SK-N-SH (cell line): ENCODE results near the gene TAS2R38. TPM values are rescaled to one million over a fixed set of nuclear protein-coding genes. Genes with fewer than 3 reads are reported as not detected.

ENCODE experiments used
- CTCF ChIA-PET: fragments of 300-600, 350-600 bp; formaldehyde crosslinking; extraction: SDS; loops from one replicate; lab custom pipeline; 2021; lab: Yijun Ruan, JAX
- POLR2A ChIA-PET: fragments of 350-600 bp; sonication (Branson Sonifier 250); formaldehyde crosslinking; extraction: SDS; loops from one replicate; lab custom pipeline; 2020; ENCODE audit warnings: antibody characterized with exemption, inconsistent platforms; lab: Yijun Ruan, JAX
- DNase-seq: peaks from one replicate; pipeline ENCODE4 v3.0.0; 2012
- H2AFZ ChIP-seq: fragments of 200-600 bp; sonication (generic); 2 replicates; pipeline ENCODE4 v1.8.1; 2016; ENCODE audit warnings: antibody characterized with exemption, mild to moderate bottlenecking, low read depth
- H3F3A ChIP-seq: fragments of 200-600 bp; sonication (generic); replicated peaks from 2 replicates; pipeline ENCODE3; 2016; ENCODE audit warnings: antibody characterized with exemption, mild to moderate bottlenecking; ENCODE audit not compliant: insufficient read depth
- H3K27ac ChIP-seq, 2 experiments: fragments of 200-500 bp in 1 of 2; fragments of 200-600 bp in 1 of 2; sonication (Bioruptor generic) in 1 of 2; sonication (generic), shearing (Covaris generic) in 1 of 2; 2 replicates each; pipeline versions ENCODE4 v1.5.1 to v1.6.1; 2014 to 2016; ENCODE audit warnings: low read depth in 2 of 2, inconsistent platforms in 1 of 2, low read length in 1 of 2, mild to moderate bottlenecking in 1 of 2, mixed read lengths in 1 of 2
- H3K27me3 ChIP-seq: fragments of 200-600 bp; sonication (generic), shearing (Covaris generic); 2 replicates; pipeline ENCODE4 v1.6.1; 2016; ENCODE audit warnings: mixed run types; ENCODE audit not compliant: insufficient read depth
- H3K36me3 ChIP-seq, 2 experiments: fragments of 200-500 bp in 1 of 2; fragments of 200-600 bp in 1 of 2; sonication (Bioruptor generic) in 1 of 2; sonication (generic) in 1 of 2; replicated peaks in 1 of 2; 2 replicates each; pipeline versions ENCODE3 to v1.5.1; 2014 to 2016; ENCODE audit warnings: low read length in 1 of 2, mild to moderate bottlenecking in 1 of 2; ENCODE audit not compliant: insufficient read depth in 2 of 2, control insufficient read depth in 1 of 2
- H3K4me1 ChIP-seq, 2 experiments: fragments of 200-500 bp in 1 of 2; fragments of 200-600 bp in 1 of 2; sonication (Bioruptor generic) in 1 of 2; sonication (generic), shearing (Covaris generic) in 1 of 2; 2 replicates each; pipeline versions ENCODE4 v1.5.1 to v1.6.1; 2014 to 2016; ENCODE audit warnings: low read depth in 1 of 2, low read length in 1 of 2, mixed run types in 1 of 2; ENCODE audit not compliant: insufficient read depth in 2 of 2, control insufficient read depth in 1 of 2
- H3K4me2 ChIP-seq: fragments of 200-600 bp; sonication (generic), shearing (Covaris generic); 2 replicates; pipeline ENCODE4 v1.6.1; 2017; ENCODE audit warnings: mixed run types
- H3K4me3 ChIP-seq, 2 experiments: fragments of 200-500 bp in 1 of 2; fragments of 200-600 bp in 1 of 2; sonication (Bioruptor generic) in 1 of 2; sonication (generic), shearing (Covaris generic) in 1 of 2; 2 replicates each; pipeline versions ENCODE4 v1.5.1 to v1.8.1; 2014 to 2016; ENCODE audit warnings: low read depth in 2 of 2, inconsistent platforms in 1 of 2, low read length in 1 of 2, mild to moderate bottlenecking in 1 of 2, mixed read lengths in 1 of 2, moderate library complexity in 1 of 2
- H3K79me2 ChIP-seq: fragments of 200-600 bp; sonication (generic); 2 replicates; pipeline ENCODE4 v1.8.1; 2017; ENCODE audit warnings: mild to moderate bottlenecking; ENCODE audit not compliant: insufficient read depth
- H3K9ac ChIP-seq: fragments of 200-600 bp; sonication (generic); 2 replicates; pipeline ENCODE4 v1.6.1; 2017; ENCODE audit warnings: mixed run types
- H3K9me2 ChIP-seq: fragments of 200-600 bp; sonication (generic); 2 replicates; pipeline ENCODE4 v1.6.1; 2017; ENCODE audit warnings: mixed run types
- H3K9me3 ChIP-seq: fragments of 200-600 bp; sonication (generic); 2 replicates; pipeline ENCODE4 v1.6.1; 2017; ENCODE audit warnings: mixed run types, mild to moderate bottlenecking, moderate library complexity
- H4K20me1 ChIP-seq: fragments of 200-600 bp; sonication (generic); 2 replicates; pipeline ENCODE4 v1.6.1; 2017; ENCODE audit warnings: mild to moderate bottlenecking, mixed run types; ENCODE audit not compliant: insufficient read depth
- FOSL2 ChIP-seq: IDR thresholded peaks from 2 replicates; pipeline ENCODE4 v1.4.0; 2012; ENCODE audit warnings: low read depth, mild to moderate bottlenecking, moderate library complexity, borderline replicate concordance
- MEF2A ChIP-seq: IDR thresholded peaks from 2 replicates; pipeline ENCODE4 v1.4.0; 2012; ENCODE audit warnings: low read depth, borderline replicate concordance
- NRF1 ChIP-seq: IDR thresholded peaks from 2 replicates; pipeline ENCODE4 v1.6.1; 2012; ENCODE audit warnings: low read depth, mild to moderate bottlenecking, low read length
- RFX5 ChIP-seq: IDR thresholded peaks from 2 replicates; pipeline ENCODE4 v1.6.1; 2012; ENCODE audit warnings: mild to moderate bottlenecking, improper control_type of control experiment, low read length
- SIN3A ChIP-seq: IDR thresholded peaks from 2 replicates; pipeline ENCODE4 v1.6.1; 2012; ENCODE audit warnings: low read depth, mild to moderate bottlenecking, low read length, moderate library complexity, borderline replicate concordance
- WGBS: methylation state at CpG from one replicate; pipeline ENCODE4 v1.1.6; 2017; ENCODE audit warnings: low lambda C conversion rate; 5-methylcytosine and 5-hydroxymethylcytosine counted together
- polyA plus RNA-seq, 3 experiments: library from polyadenylated mRNA; depleted of rRNA; stranded (reverse); fragments of >200 nt; gene quantifications; 2 replicates each; pipeline ENCODE4 v1.2.3, GENCODE V29; 2012
- TF ChIP-seq, protein P1 (sequence below): fragments of 150-350 bp; IDR thresholded peaks from 2 replicates; pipeline ENCODE4 v1.6.1; 2017; ENCODE audit warnings: antibody characterized with exemption, low read length, low read depth, borderline replicate concordance
- TF ChIP-seq, protein P2 (sequence below): fragments of 150-350 bp; IDR thresholded peaks from 2 replicates; pipeline ENCODE4 v1.6.1; 2016; ENCODE audit warnings: mild to moderate bottlenecking, low read depth, low read length
- TF ChIP-seq, protein P3 (sequence below): fragments of 200-600 bp; sonication (generic); IDR thresholded peaks from 2 replicates; pipeline ENCODE4 v1.6.1; 2017; ENCODE audit warnings: antibody characterized with exemption, mild to moderate bottlenecking, moderate library complexity
- TF ChIP-seq, protein P4 (sequence below): IDR thresholded peaks from 2 replicates; pipeline ENCODE4 v1.4.0; 2012; ENCODE audit warnings: low read depth, borderline replicate concordance
- TF ChIP-seq, protein P5 (sequence below): IDR thresholded peaks from 2 replicates; pipeline ENCODE4 v1.6.1; 2012; ENCODE audit warnings: mild to moderate bottlenecking, low read depth, low read length, moderate library complexity

The TAS2R38 gene
- polyA plus RNA-seq, 1 of the 3 experiments (the other 2 are of a cell fraction), result 0.23 TPM

DNA sequence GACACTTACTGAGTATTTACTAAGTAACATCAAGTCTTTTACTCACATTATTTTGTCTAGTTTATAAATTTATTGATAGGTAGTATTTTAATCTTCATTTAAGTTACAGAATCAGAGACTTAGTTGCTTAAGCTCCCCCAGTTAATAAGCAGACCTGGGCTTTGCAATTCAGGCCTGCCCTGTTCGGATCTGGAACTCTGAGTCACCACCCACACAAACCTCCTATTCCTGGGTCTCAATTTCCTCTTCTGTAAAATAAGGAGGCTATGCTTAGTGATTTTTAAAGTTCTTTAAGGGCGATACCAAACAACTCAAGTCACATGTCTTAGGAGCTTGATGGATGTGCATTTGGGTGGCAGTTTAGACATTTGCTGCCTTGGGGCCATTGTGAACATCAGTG lies 18.6 kb upstream of the TAS2R38 start:
- no peaks in the 10 kb centered on the region for H3K9me2 ChIP-seq
- no peak overlapping the region for H3K4me3 ChIP-seq
- H3K9me3 ChIP-seq, result no peaks in the 10 kb centered on the region
- no peaks in the 10 kb centered on the region for H3K79me2 ChIP-seq
- CTCF ChIA-PET, result interaction anchor here (7.3 kb wide), 1 partner anchor 16 kb away, joined by 43 read pairs; no protein-coding TSS in a partner anchor
- no peaks in the 10 kb centered on the region for H3K36me3 ChIP-seq
- POLR2A ChIA-PET, result no interaction called here
- no peak for DNase-seq
- H3K27me3 ChIP-seq, result no peaks in the 10 kb centered on the region
- no peak overlapping the region for H3K4me2 ChIP-seq
- H3K9ac ChIP-seq, result no peak overlapping the region
- 28% methylated on average over 2 of the region's 2 CpGs for WGBS
- H3K4me1 ChIP-seq, result 0 out of 4 replicates have a peak, but pooled peaks cover 0 to 4% of the 10 kb centered on the region in 2 experiments
- TF ChIP-seq, protein P1, sequence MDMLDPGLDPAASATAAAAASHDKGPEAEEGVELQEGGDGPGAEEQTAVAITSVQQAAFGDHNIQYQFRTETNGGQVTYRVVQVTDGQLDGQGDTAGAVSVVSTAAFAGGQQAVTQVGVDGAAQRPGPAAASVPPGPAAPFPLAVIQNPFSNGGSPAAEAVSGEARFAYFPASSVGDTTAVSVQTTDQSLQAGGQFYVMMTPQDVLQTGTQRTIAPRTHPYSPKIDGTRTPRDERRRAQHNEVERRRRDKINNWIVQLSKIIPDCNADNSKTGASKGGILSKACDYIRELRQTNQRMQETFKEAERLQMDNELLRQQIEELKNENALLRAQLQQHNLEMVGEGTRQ, result no peak
- no peak for TF ChIP-seq NRF1
- TF ChIP-seq, protein P2, sequence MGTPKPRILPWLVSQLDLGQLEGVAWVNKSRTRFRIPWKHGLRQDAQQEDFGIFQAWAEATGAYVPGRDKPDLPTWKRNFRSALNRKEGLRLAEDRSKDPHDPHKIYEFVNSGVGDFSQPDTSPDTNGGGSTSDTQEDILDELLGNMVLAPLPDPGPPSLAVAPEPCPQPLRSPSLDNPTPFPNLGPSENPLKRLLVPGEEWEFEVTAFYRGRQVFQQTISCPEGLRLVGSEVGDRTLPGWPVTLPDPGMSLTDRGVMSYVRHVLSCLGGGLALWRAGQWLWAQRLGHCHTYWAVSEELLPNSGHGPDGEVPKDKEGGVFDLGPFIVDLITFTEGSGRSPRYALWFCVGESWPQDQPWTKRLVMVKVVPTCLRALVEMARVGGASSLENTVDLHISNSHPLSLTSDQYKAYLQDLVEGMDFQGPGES, result no peak
- no peak for TF ChIP-seq SIN3A
- no peak for TF ChIP-seq RFX5
- TF ChIP-seq, protein P3, sequence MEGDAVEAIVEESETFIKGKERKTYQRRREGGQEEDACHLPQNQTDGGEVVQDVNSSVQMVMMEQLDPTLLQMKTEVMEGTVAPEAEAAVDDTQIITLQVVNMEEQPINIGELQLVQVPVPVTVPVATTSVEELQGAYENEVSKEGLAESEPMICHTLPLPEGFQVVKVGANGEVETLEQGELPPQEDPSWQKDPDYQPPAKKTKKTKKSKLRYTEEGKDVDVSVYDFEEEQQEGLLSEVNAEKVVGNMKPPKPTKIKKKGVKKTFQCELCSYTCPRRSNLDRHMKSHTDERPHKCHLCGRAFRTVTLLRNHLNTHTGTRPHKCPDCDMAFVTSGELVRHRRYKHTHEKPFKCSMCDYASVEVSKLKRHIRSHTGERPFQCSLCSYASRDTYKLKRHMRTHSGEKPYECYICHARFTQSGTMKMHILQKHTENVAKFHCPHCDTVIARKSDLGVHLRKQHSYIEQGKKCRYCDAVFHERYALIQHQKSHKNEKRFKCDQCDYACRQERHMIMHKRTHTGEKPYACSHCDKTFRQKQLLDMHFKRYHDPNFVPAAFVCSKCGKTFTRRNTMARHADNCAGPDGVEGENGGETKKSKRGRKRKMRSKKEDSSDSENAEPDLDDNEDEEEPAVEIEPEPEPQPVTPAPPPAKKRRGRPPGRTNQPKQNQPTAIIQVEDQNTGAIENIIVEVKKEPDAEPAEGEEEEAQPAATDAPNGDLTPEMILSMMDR, result no peak
- H4K20me1 ChIP-seq, result no peaks in the 10 kb centered on the region
- H3F3A ChIP-seq, result no peaks in the 10 kb centered on the region
- H2AFZ ChIP-seq, result no peak overlapping the region
- H3K27ac ChIP-seq, result no peak overlapping the region

DNA sequence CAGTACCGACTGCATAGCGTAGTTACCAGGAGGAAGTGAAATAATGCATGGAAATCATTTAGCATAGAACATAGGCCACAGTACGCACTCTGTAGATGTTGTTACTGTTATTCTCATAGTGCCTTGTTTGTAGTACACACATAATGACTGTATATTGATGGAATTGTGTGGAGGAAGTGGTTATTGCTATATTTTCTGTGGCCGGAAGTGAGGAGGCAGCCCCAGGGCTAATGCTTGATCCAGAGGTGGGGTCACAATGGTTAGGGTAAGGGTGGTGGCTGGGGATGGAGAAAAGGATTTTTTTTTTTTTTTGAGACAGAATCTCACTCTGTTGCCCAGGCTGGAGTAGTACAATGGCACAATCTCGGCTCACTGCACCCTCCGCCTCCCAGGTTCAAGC lies 17.6 kb upstream of the TAS2R38 start:
- Histone ChIP-seq H3K9me3 (no peaks in the 10 kb centered on the region), H3K9ac (no peak overlapping the region), H3F3A (no peaks in the 10 kb centered on the region), H3K79me2 (no peaks in the 10 kb centered on the region), H3K4me1 (0 out of 4 replicates have a peak, but pooled peaks cover 0 to 4% of the 10 kb centered on the region in 2 experiments), H3K36me3 (no peaks in the 10 kb centered on the region), H3K27ac (no peak overlapping the region), H3K27me3 (no peaks in the 10 kb centered on the region)
- POLR2A ChIA-PET, result no interaction called here
- DNase-seq, result no peak
- WGBS, result 37% methylated on average over 6 of the region's 6 CpGs
- TF ChIP-seq MEF2A, result no peak
- TF ChIP-seq SIN3A, result no peak
- no peak for TF ChIP-seq FOSL2
- TF ChIP-seq, protein P4, sequence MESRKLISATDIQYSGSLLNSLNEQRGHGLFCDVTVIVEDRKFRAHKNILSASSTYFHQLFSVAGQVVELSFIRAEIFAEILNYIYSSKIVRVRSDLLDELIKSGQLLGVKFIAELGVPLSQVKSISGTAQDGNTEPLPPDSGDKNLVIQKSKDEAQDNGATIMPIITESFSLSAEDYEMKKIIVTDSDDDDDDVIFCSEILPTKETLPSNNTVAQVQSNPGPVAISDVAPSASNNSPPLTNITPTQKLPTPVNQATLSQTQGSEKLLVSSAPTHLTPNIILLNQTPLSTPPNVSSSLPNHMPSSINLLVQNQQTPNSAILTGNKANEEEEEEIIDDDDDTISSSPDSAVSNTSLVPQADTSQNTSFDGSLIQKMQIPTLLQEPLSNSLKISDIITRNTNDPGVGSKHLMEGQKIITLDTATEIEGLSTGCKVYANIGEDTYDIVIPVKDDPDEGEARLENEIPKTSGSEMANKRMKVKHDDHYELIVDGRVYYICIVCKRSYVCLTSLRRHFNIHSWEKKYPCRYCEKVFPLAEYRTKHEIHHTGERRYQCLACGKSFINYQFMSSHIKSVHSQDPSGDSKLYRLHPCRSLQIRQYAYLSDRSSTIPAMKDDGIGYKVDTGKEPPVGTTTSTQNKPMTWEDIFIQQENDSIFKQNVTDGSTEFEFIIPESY, result no peak
- TF ChIP-seq, protein P5, sequence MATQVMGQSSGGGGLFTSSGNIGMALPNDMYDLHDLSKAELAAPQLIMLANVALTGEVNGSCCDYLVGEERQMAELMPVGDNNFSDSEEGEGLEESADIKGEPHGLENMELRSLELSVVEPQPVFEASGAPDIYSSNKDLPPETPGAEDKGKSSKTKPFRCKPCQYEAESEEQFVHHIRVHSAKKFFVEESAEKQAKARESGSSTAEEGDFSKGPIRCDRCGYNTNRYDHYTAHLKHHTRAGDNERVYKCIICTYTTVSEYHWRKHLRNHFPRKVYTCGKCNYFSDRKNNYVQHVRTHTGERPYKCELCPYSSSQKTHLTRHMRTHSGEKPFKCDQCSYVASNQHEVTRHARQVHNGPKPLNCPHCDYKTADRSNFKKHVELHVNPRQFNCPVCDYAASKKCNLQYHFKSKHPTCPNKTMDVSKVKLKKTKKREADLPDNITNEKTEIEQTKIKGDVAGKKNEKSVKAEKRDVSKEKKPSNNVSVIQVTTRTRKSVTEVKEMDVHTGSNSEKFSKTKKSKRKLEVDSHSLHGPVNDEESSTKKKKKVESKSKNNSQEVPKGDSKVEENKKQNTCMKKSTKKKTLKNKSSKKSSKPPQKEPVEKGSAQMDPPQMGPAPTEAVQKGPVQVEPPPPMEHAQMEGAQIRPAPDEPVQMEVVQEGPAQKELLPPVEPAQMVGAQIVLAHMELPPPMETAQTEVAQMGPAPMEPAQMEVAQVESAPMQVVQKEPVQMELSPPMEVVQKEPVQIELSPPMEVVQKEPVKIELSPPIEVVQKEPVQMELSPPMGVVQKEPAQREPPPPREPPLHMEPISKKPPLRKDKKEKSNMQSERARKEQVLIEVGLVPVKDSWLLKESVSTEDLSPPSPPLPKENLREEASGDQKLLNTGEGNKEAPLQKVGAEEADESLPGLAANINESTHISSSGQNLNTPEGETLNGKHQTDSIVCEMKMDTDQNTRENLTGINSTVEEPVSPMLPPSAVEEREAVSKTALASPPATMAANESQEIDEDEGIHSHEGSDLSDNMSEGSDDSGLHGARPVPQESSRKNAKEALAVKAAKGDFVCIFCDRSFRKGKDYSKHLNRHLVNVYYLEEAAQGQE, result no peak
- TF ChIP-seq, all 33 proteins: peak for 0
- Histone ChIP-seq H3K9me2 (no peaks in the 10 kb centered on the region), H4K20me1 (no peaks in the 10 kb centered on the region), H2AFZ (peak overlapping the region; percentile 45; the same call in 1 of the 2 replicates), H3K4me2 (no peak overlapping the region), H3K4me3 (no peak overlapping the region)
- CTCF ChIA-PET, result interaction anchor here (7.3 kb wide), 1 partner anchor 15 kb away, joined by 43 read pairs; no protein-coding TSS in a partner anchor
